HL-60 (cell line): ENCODE results near the gene MSRB3.

Experiments used
- DNase-seq, 2 experiments: peaks; one replicate each; pipeline ENCODE4 v3.0.0-alpha.2; 2010 to 2020; ENCODE audit warnings: low read depth in 1 of 2, low spot score in 1 of 2
- H3K27ac ChIP-seq: fragments of 250-450 bp; sonication (Bioruptor Pico); replicated peaks from 2 replicates; pipeline ENCODE4 v1.5.1; 2020; ENCODE audit warnings: mild to moderate bottlenecking, moderate library complexity
- H3K27me3 ChIP-seq: fragments of 250-450 bp; sonication (Bioruptor Pico); 2 replicates; pipeline ENCODE4 v1.5.1; 2021; ENCODE audit warnings: mild to moderate bottlenecking, moderate library complexity; ENCODE audit not compliant: insufficient read depth, poor library complexity, severe bottlenecking
- H3K4me3 ChIP-seq: replicated peaks from 2 replicates; pipeline ENCODE4 v1.5.1; 2011; ENCODE audit warnings: mild to moderate bottlenecking, control low read depth, low read length; ENCODE audit not compliant: insufficient read depth
- CTCF ChIP-seq: IDR thresholded peaks from one replicate; pipeline ENCODE4 v1.5.1; 2011; ENCODE audit warnings: low read length, control low read depth, inconsistent platforms; ENCODE audit not compliant: insufficient read depth
- GABPA ChIP-seq: IDR thresholded peaks from 2 replicates; pipeline ENCODE4 v1.6.1; 2012; ENCODE audit warnings: low read depth
- POLR2AphosphoS5 ChIP-seq: IDR thresholded peaks from 2 replicates; pipeline ENCODE4 v1.6.1; 2012; ENCODE audit warnings: low read depth
- REST ChIP-seq: IDR thresholded peaks from 2 replicates; pipeline ENCODE4 v1.6.1; 2012; ENCODE audit warnings: low read depth; ENCODE audit not compliant: insufficient replicate concordance
- SPI1 ChIP-seq: IDR thresholded peaks from 2 replicates; pipeline ENCODE4 v1.6.1; 2012; ENCODE audit warnings: low read depth, mild to moderate bottlenecking, borderline replicate concordance

Gene MSRB3

GRCh38 chr12:65237153-65237552, 41.3 kb upstream of the MSRB3 start:
- Histone ChIP-seq H3K27ac (no peak overlapping the region), H3K27me3 (no peaks in the 10 kb centered on the region), H3K4me3 (no peak overlapping the region)
- no peak for DNase-seq
- TF ChIP-seq CTCF (no peak), REST (no peak), SPI1 (no peak)

GRCh38 chr12:65238609-65239008, 39.9 kb upstream of the MSRB3 start:
- Histone ChIP-seq H3K27ac (no peak overlapping the region), H3K27me3 (no peaks in the 10 kb centered on the region), H3K4me3 (no peak overlapping the region)
- TF ChIP-seq GABPA (no peak), POLR2AphosphoS5 (no peak), REST (no peak), SPI1 (no peak), CTCF (no peak)
- DNase-seq: no peak

GRCh38 chr12:65248656-65249633, 29.5 kb upstream of the MSRB3 start:
- no peak for TF ChIP-seq SPI1
- no peak for TF ChIP-seq CTCF
- no peak for TF ChIP-seq POLR2AphosphoS5
- TF ChIP-seq GABPA: no peak
- TF ChIP-seq REST: no peak
- no peaks in the 10 kb centered on the region for H3K27me3 ChIP-seq
- no peak overlapping the region for H3K4me3 ChIP-seq
- H3K27ac ChIP-seq: no peak overlapping the region
- no peak for DNase-seq
